ENCODE measurements around the gene SH3BGRL2.
"Not testable (repeated sequence)": the region's sequence is repeated elsewhere in the genome, so short reads cannot be mapped to it uniquely, and the experiment has no call there.

SH3BGRL2 gene

DNA sequence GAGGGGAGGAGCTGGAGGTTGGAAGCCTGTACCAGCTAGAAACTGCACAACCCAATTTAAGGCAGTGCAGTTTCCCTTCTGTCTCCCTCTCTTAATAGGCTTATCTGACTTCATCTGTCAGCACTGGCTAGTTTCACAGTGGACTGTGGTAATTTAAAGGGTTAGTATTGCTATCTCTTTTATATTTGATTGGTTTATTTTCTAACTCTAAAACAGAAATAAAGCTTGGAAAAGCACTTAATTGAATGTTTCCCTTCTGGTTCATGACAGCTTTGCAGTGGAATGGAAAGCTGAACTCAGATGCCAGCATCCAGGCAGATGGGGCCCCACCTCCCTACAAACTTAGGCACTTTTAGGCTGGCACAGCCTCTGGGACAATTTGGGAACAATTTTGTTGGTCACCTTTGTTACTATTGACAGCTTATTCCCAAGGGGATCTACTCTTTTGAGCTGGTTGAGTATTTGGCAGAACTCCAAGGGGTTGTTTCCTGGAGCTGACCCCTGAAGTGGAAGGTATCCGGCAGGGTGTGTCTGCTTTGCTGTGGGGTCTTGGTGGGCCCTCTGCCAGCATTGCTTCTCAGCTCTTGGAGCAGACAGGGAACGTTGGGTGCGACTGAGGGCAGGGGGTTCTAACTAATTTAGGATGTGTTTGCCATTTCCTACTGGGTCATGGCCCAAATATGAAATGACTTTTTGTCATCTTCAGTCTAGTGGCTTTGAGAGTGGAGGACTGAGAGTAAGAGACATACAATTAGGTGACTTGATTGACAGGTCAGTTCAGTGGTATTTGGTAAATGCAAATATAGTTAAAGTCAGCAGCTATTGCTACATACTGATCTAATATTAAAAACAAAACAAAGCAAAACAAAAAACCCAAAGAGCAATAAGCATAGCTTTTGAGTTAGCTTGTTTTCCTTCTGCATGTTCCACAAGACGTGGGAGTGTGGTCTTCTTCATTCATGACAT is 9.3 kb downstream of the SH3BGRL2 start:
- no peak for DNase-seq (ENCODE audit: low read depth in 1 of 2, low spot score in 1 of 2)
- in situ Hi-C loops (cut with HindIII; ENCODE audit: low pct_unique_long_range_greater_than_20kb, low sequenced_read_pairs), result no loop called here
- TF ChIP-seq JUND (IDR thresholded peaks at IDR 0.05; ENCODE audit: low read depth), result no peak

DNA sequence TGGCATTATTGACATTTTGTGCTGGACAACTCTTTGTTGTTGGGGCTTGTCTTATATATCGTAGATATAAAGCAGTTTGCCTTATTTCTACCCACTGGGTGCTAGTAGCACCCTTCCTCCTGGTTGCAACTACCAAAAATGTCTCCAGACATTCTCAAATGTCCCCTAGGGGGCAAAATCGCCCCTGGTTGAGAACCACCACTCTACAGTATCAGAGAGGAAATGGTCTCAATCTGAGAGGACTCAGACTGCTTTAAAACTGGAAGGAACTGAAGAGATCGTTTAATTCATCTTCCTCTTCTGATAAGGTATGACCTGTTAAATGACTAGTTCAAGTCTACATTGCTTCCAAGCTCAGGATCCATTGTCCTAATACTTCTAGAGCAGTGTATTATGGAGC is 14.9 kb downstream of the SH3BGRL2 start:
- TF ChIP-seq JUND (IDR thresholded peaks at IDR 0.05; ENCODE audit: low read depth), result no peak
- no peak for DNase-seq (ENCODE audit: low read depth in 1 of 2, low spot score in 1 of 2)
- in situ Hi-C loops (cut with HindIII; ENCODE audit: low pct_unique_long_range_greater_than_20kb, low sequenced_read_pairs), result no loop called here

DNA sequence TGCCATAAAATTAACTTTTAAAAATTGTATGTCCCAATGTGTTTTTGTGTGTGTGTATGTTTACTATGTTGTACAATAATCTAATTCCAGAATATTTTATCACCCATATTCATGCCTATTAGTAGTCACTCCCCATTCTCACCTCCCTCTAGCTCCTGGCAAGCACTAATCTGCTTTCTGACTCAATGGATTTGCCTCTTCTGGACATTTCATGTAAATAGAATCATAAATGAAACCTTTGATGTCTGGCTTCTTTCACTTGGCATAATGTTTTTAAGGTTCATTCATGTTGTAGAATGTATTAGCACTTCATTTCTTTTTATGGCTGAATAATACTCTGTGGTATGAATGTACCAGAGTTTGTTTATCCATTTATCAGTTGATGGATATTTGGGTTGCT is 15.4 kb downstream of the SH3BGRL2 start:
- in situ Hi-C loops (cut with HindIII; ENCODE audit: low pct_unique_long_range_greater_than_20kb, low sequenced_read_pairs), result no loop called here
- no peak for DNase-seq (ENCODE audit: low read depth in 1 of 2, low spot score in 1 of 2)
- TF ChIP-seq JUND (IDR thresholded peaks at IDR 0.05; ENCODE audit: low read depth), result no peak

DNA sequence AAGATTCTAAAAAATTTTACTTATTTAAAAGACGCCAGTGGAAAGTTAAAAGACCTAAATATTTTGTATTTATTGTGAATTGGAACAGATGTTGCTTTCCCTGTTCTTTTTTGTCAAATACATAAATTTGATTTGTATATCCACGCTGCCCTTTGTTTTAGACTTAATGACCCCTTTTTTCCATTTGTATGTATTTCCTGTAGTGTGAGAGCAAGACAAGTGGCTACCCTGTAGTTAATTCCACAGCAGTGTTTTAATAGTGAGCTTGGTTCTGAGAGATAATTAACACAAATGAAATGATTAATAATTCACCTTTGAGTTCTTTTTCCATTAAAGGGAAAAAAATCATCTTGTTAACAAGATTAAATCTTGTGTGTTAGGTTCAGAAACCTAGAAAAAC is 16.6 kb downstream of the SH3BGRL2 start:
- DNase-seq (ENCODE audit: low read depth in 1 of 2, low spot score in 1 of 2), result no peak
- in situ Hi-C loops (cut with HindIII; ENCODE audit: low pct_unique_long_range_greater_than_20kb, low sequenced_read_pairs), result no loop called here
- TF ChIP-seq JUND (IDR thresholded peaks at IDR 0.05; ENCODE audit: low read depth), result no peak

DNA sequence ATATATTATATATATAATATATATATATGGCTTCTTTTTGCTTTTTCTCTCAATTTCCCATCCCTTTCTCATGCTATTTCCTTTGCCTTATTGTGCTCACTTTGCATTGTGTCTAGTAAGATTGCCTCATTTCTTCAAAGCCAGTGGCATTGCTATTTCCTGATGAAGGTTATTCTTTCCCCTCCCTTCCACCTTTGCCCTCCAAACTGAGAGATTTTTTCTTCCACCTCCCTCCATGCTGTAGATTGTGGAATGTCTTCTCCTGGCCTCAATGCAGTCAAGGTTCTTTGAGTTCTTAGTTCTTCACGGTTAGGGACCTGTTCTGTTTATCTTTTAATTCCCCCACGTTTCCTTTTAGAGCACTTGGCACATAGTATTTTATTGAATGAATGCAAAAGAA is 17.2 kb downstream of the SH3BGRL2 start:
- no peak for DNase-seq (ENCODE audit: low read depth in 1 of 2, low spot score in 1 of 2)
- in situ Hi-C loops (cut with HindIII; ENCODE audit: low pct_unique_long_range_greater_than_20kb, low sequenced_read_pairs), result no loop called here
- no peak for TF ChIP-seq JUND (IDR thresholded peaks at IDR 0.05; ENCODE audit: low read depth)

DNA sequence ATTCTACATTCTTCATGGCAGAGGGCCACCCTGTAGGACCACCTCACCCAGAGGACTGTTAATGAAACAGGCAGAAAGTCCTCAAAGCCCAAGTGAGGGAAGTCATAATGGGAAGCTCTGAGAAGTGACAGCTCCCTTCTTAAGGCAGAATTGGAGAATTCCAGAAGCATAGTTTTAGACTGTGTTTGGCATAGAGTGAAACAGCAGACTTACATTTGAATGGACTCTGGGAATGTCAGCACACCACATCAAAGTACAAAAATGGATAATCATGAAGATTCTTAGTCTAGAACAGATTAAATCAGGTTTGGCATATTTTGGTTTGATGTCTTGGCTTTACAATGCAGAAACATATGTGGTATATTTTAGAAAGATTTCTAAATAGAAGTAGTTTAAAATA is 17.9 kb downstream of the SH3BGRL2 start:
- in situ Hi-C loops (cut with HindIII; ENCODE audit: low pct_unique_long_range_greater_than_20kb, low sequenced_read_pairs), result no loop called here
- DNase-seq (ENCODE audit: low read depth in 1 of 2, low spot score in 1 of 2), result no peak
- TF ChIP-seq JUND (IDR thresholded peaks at IDR 0.05; ENCODE audit: low read depth), result no peak

DNA sequence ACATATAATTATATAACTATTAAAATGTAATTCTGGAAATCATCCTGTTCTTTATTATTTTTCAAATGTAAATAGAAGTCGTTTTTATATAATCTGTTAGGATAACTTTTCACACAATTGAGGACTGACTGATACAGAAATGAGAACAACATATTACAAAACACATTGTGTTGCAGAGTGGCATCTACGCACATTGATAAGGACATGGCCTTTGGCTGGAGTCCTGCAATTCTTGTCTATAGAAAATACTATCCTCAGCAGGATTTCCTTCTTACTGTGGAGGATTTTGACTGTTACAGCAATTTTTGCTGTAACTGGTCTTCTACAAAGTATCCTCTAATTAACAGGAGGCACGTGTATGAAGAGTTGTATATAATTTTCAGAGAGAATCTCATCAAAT is 19.8 kb downstream of the SH3BGRL2 start:
- no peak for TF ChIP-seq JUND (IDR thresholded peaks at IDR 0.05; ENCODE audit: low read depth)
- in situ Hi-C loops (cut with HindIII; ENCODE audit: low pct_unique_long_range_greater_than_20kb, low sequenced_read_pairs), result no loop called here
- DNase-seq (ENCODE audit: low read depth in 1 of 2, low spot score in 1 of 2), result no peak

DNA sequence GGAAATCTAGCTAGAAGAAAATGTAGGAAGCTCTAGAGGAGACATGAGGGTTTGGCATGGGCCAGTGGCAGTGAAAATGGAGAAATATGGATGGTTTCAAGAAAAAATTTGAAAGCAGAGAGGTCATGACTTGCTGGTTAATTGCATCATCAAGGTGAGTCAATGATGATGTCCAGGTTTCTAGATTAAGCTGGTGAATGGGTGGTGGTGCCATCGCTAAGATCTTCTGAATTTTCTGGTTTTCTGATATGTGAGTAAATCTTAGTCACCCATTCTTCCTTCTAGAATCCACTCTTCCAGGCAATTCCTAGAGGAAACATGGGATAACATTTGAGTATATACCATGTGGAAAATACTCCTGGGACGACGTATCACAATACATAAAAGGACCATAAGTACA is 25.0 kb downstream of the SH3BGRL2 start:
- no peak for DNase-seq (ENCODE audit: low read depth in 1 of 2, low spot score in 1 of 2)
- in situ Hi-C loops (cut with HindIII; ENCODE audit: low pct_unique_long_range_greater_than_20kb, low sequenced_read_pairs), result no loop called here
- TF ChIP-seq JUND (IDR thresholded peaks at IDR 0.05; ENCODE audit: low read depth), result no peak

DNA sequence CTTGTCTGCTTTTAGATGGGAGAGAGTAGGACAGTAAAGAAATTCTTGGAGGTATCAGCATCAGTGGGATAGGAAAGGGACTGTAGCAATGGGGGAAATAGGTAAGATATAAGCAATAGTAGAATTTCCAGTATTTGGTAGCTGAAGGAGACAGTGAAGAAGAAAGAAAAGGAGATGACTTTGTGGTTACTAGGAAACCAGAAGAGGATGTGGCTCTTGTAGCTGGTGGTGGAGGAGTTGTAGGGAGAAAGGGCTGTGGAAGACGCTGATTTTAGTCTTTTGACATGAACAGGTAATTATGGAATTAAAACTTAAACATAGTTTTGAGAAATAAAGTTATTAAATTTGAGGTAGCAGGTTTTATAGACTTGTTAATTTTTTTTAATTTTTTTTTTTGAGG is 26.1 kb downstream of the SH3BGRL2 start:
- in situ Hi-C loops (cut with HindIII; ENCODE audit: low pct_unique_long_range_greater_than_20kb, low sequenced_read_pairs), result no loop called here
- no peak for DNase-seq (ENCODE audit: low read depth in 1 of 2, low spot score in 1 of 2)
- TF ChIP-seq JUND (IDR thresholded peaks at IDR 0.05; ENCODE audit: low read depth), result no peak

DNA sequence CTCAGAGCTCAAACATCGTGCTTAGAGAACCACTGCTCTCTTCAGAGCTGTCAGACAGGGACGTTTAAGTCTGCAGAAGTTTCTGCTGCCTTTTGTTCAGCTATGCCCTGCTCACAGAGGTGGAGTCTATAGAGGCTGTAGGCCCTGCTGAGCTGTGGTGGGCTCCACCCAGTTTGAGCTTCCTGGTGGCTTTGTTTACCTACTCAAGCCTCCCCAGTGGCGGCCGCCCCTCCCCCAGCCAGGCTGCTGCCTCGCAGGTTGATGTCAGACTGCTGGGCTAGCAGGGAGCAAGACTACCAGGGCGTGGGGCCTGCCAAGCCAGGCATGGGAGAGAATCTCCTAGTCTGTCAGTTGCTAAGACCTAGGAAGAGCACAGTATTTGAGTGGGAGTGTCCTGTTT is 32.5 kb downstream of the SH3BGRL2 start:
- DNase-seq (ENCODE audit: low read depth in 1 of 2, low spot score in 1 of 2); in situ Hi-C loops (cut with HindIII; ENCODE audit: low pct_unique_long_range_greater_than_20kb, low sequenced_read_pairs): not testable (repeated sequence)

DNA sequence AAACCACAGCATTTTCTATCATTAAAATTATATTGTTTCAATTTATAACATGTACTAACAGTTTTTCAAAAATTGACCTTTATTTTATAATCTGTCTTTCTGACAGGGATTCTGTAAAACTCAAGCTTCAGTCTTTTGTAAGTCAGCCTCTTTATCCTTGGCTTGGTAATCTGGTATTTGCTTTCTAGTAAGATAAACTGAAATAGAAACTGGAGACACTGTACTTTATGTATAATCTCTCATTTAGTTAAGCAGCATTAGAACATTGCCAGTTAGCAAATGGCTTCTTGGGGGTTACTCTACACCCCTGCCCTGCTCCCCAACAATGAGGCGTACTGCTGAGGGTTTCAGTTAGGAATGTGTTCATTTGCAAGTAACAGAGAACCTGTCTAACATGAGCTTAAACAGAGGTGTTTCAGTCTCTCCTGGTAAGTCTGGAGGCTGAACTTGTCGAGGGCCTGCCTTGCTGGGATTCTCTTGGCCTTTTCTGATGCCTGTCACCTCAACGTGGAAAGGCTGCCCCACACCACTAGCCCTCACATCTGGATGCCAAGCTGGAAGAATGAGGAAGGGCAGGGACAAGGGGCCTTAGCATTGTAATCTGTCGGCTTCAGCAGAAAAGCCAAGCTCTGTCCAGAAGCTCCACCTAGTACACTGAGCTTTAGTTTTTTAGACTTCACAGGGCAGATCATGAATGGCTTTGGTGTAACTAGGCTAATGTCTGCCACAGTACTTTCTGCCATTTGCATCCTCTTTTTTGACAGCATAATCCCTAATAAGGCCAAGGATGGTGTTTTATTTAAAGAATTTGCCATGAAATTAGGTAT is 34.8 kb downstream of the SH3BGRL2 start:
- in situ Hi-C loops (cut with HindIII; ENCODE audit: low pct_unique_long_range_greater_than_20kb, low sequenced_read_pairs), result no loop called here
- no peak for TF ChIP-seq JUND (IDR thresholded peaks at IDR 0.05; ENCODE audit: low read depth)
- DNase-seq (ENCODE audit: low read depth in 1 of 2, low spot score in 1 of 2), result no peak

DNA sequence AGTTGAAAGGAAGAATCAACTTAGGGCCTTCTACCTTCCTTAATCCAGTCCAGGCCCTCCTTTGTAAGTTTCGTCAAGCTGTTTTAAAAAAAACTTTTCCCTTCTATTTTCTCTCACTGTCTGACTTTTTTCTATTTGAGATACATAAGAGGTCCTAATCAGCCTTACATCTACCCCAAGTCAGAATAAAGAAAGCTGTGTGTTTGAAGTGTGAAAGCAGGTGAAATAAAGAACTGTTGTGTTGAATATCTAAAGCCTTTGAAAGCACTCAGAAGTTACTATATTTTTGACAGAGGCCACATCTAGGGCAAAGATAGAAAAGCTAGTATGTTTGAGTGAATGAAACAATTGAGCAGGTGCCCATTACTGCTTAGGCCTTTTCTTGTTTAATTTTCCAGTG is 35.5 kb downstream of the SH3BGRL2 start:
- DNase-seq (ENCODE audit: low read depth in 1 of 2, low spot score in 1 of 2), result no peak
- in situ Hi-C loops (cut with HindIII; ENCODE audit: low pct_unique_long_range_greater_than_20kb, low sequenced_read_pairs), result no loop called here
- no peak for TF ChIP-seq JUND (IDR thresholded peaks at IDR 0.05; ENCODE audit: low read depth)

DNA sequence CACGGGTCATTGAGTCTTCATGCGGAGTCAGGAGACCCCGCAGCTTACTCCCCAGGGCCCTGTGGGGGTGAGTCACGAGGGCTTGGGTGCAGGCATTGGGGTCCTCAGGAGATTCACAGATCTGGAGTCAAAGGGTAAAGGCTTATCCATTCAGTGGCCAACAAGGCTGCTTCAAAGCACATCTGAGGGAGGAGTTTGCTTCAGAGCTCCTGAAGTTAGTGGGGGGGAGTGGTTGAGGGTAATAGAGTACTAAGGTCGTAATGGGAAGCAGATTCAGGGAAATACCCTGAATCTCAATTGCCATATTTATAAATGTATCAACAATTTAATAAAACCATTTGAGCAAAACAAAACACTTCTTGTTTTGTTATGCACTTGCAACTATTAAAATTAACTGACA is 37.3 kb downstream of the SH3BGRL2 start:
- DNase-seq (ENCODE audit: low read depth in 1 of 2, low spot score in 1 of 2), result no peak
- TF ChIP-seq JUND (IDR thresholded peaks at IDR 0.05; ENCODE audit: low read depth), result no peak
- in situ Hi-C loops (cut with HindIII; ENCODE audit: low pct_unique_long_range_greater_than_20kb, low sequenced_read_pairs), result no loop called here

Data from T47D (cell line).